GM20000 (cell line): ENCODE results near the gene DTNBP1.

Experiments used
- DNase-seq: peaks from one replicate; pipeline ENCODE4 v3.0.0; 2012; ENCODE audit warnings: low spot score
- CTCF ChIP-seq: IDR thresholded peaks from 2 replicates; pipeline ENCODE4 v1.5.1; 2012; ENCODE audit warnings: mild to moderate bottlenecking, control low read depth; ENCODE audit errors: extremely low read depth, missing control alignments

The DTNBP1 gene

GRCh38 chr6:15487262-15487661 lies 175.6 kb downstream of the DTNBP1 start:
- no peak for DNase-seq
- TF ChIP-seq CTCF = no peak

GRCh38 chr6:15485936-15486335 lies 176.9 kb downstream of the DTNBP1 start:
- TF ChIP-seq CTCF = no peak
- no peak for DNase-seq

GRCh38 chr6:15484821-15485220 lies 178.0 kb downstream of the DTNBP1 start:
- DNase-seq = no peak
- TF ChIP-seq CTCF = no peak

GRCh38 chr6:15484140-15484539 lies 178.7 kb downstream of the DTNBP1 start:
- DNase-seq = no peak
- TF ChIP-seq CTCF = no peak

- no peak for DNase-seq
- no peak for TF ChIP-seq CTCF
These were observed 179.8 kb downstream of the DTNBP1 start for GRCh38 chr6:15483060-15483459.

GRCh38 chr6:15481390-15482291 lies 181.2 kb downstream of the DTNBP1 start:
- TF ChIP-seq CTCF = no peak
- no peak for DNase-seq

GRCh38 chr6:15480525-15480924 lies 182.3 kb downstream of the DTNBP1 start:
- TF ChIP-seq CTCF = no peak
- no peak for DNase-seq
